Bone marrow (tissue), 2 donors: ENCODE data around the gene B4GAT1.

Experiments
- DNase-seq, 2 donors: peaks; one replicate each; lab custom pipeline; 2025; lab: John Stamatoyannopoulos, UW

B4GAT1 gene

DNA sequence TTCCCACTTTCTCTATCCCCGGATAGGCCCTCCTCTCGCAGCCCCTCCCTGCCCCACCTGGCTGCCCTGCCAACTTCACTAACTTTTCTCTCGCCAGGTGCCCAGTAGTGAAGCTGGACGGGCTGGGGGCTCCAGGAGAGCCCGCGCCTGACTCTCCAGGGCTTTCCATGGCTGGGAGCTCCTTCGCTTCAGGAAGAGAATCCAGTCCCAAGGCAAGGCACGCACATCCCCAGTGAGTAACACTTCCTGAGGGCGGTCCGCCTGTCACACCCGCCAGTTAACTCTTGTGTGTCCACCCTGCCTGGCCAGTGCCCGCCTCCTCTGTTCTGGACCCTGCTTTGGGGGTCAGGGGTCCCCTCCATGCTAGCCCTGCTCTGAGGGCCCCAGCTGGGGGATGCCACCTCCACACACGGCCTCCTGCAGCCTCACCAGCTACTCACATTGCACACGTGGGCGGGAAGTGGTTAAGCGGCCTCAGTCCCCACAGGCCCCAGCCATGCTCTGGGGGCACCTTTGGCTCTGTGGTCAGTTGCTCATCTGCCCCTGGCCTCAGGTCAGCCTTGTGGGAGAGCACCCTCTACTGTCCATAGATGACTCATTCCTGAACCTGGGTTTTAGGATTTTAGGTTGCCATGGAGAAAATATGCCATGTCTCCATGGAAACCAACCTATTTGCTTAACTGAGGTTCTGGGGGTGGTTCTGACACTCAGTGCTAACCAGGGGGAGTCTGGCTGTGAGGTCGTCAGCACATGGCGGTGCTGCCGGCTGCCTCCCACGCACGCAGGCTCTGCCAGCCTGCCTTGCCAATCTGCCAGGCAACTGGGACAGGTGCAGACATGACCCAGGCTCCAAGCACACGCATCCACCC lies 11.0 kb downstream of the B4GAT1 start, which contains the start of gene RIN1:
Gene RIN1 (minus strand): TSS at position 201 of the 869 bp plus-strand sequence. CDS start 32 bp downstream, at position 169.
- peak; percentile 36 to 41 for DNase-seq

GRCh38 chr11:66335531-66336233 lies 11.7 kb downstream of the B4GAT1 start:
- peak in 1 of 2 donors; percentile 44 for DNase-seq

DNA sequence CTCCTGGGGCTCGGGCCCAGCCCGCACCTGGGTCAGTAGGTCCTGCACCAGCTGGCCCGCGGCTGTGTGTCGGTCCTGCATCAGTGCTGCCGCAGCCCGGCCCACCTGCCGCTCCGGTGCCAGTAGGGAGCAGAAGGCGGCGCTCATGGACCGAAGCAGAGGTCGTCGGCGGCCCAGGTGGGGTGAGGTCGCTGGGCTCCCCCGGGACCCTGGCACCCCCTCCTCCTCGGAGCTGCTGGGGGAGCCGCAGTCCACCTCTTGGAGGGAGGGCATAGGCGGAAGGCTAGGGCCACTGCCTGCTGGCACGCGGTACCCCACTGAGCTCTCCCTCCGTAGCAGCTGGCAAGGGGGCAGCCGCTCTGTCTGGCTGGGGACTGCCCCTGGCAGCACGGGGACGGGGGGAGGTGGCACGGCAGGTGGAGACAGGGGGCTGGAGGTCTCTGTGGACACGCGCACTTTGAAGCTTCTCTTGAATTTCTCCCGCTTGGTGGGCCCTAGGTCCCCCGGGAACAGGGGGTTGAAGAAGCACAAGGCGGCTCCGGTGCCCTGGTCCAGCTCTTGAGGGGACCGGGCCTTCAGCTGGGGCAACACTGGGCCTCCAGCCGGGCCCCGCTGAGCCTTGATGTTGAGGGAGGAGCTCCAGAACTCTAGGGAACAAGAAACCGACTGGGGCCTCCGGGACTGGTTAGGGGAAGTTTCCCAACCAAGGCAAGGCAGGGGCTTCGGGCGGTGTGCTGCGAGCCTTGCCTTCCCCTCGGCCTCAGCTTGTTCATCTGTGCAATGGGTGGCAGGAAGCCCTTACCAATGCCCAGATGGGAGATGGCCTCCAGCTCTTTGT lies 12.6 kb downstream of the B4GAT1 start:
- no peak for DNase-seq

- DNase-seq = no peak
Measured at GRCh38 chr11:66333896-66334604, 13.4 kb downstream of the B4GAT1 start.

DNA sequence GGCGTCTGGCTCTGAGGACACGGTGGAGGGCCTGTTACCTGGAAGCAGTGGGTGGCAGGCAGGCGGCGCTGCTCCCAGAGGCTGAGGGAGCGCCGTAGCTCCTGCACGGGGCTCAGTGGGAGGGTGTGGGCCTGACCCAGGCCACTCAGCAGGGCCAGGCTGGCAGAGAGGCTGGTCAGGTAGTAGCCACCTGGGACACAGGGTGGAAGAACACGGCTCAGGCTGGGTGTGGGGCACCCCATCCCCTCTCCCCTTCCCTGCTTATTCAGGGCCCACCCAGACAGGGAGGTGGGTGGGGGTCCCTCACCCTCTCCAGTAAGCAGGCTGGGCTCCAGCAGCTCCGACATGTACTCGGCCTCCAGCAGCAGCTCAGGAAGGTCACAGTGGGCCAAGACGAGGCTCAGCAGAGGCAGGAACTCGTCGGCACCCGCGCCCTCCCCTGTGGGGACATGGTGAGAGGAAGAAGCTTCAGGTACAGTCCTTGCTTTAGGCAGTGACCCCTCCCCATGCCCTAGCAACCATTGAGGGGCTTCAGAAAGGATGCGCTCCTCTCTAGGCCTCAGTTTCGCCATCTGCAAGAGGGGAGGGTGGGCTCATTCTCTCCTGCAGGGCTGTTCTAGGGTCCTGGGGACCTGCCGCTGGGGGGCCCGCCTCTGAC lies 14.1 kb downstream of the B4GAT1 start:
- no peak for DNase-seq

DNA sequence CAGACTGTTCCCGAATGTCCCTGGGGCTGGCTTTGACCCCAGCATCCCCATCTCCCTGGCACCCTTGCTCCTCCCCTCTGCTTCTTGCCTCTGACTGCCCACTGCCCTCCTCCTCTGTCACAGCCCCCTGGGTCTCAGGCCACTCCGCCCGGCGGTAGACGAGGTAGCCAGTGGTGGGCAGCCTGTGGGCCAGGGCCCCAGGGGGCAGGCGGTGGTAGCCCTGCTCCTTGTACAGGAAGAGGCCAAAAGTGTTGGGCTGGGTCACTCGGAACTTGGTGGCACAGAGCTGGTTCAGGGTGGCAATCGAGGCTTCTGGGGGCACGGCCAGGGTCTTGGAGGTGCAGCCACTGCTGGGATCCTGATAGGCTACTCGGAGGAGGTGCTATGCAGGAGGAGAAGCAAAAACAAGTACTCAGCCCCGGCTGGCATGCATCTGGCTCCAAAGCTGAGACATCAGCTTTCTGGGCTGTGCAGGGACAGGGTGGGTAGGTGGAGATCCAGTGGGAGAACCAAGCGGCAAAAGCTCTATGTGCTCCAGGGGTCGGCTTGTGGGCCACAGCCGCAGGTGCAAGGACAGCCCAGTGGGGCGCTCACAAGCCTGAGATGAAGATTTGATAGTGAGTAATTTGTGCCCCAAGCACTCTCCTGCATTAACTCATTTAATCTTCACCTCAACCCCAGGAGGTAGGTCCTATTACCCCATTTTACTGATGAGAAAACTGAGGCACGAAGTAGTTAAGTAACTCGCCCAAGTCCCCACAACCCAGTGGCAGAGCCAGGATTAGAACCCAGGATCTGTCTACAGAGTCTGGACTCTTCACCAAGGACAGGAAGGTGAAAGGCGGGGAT lies 14.8 kb downstream of the B4GAT1 start:
- no peak for DNase-seq

DNA sequence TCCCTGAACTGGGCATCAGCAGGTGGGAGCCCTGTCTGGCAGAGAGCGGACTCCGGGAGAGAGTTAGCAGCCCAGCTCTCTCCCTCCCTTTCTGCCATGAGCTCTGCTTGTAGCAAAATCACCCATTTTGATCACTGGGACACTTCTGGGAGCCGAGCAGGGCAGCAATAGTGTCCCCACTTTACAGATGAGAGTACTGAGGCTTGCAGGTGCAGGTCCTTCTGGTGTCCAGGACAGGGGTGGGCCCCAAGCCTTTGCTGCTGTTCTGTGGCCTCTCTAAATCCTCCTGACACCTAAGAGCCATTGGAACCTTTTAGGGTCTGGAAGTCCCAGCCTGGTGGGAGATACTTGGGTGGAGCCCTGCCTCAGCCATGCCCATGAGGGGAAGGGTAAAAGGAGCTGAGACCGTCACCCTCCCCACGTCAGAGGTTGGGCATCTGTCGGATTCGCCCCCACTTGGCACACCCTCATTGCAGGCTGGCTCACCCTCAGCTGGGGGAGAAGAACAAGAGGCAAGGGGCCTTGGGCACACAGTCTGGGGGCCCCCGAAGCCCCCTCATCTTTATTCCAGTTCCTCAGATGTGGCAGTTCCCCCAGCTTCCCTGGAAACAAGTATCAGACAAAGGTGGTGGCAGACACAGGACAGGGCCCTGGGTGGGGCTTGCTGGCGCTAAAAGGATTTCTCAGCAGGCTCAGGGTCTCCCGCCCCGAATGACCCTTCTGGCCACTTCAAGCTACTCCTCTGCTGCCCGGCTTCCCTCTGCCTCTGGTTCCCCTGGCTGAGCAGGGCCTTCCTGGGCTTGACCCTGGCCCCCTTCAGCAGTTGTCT lies 15.7 kb downstream of the B4GAT1 start:
- no peak for DNase-seq

GRCh38 chr11:66330931-66331330 lies 16.5 kb downstream of the B4GAT1 start:
- no peak for DNase-seq

GRCh38 chr11:66329165-66329673 lies 18.2 kb downstream of the B4GAT1 start:
- DNase-seq = no peak

DNA sequence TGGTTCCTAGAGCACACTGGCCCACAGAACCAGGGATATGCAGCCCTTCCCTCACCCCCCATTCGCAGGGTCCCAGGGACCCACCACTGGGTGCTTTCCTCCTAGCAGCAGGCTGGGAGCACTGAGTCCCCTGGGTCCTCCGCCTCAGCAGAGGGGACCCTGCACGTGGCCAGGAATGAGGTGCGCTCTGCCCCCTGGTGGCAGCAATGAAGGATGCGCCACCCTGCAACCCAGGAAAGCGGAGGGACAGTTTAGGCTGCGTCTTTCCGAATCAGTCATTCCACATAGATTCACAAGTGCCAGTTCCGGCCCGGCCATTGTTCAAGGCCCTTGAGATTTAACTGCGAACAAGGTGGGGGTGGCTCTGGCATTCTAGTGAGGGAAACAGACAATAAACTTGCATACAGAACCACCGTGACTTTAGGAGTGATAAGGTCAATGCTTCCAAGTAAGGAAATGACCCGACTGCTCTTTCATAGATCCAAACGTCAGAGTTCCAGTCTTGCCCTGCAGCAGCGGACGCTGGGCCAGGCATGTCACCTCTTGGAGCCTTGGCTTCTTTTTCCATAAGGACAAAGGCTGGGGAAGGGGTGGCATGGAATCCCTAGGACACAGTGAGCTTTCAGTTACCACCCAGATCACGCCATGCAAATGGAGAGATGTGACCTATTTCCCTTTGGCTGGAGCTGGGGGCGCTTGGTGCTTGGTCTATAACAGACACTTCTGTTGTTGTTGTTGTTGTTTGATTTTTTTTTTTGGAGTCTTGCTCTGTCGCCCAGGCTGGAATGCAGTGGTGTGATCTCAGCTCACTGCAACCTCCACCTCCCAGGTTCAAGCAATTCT lies 18.9 kb downstream of the B4GAT1 start:
- peak; percentile 62 to 74 for DNase-seq

DNA sequence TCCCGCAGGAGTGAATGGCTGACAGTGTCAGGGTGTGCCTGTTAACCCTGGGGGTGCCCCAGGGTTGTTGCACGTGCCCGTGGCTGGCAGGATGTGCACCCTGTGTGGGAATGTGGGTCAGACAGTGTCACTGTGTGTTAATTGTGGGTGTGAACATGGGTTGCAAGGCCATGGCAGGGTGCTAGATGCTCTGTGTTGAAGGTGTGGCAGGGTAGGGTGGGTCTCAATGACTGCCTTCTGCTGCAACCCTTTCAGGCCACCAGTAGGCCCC lies 19.5 kb downstream of the B4GAT1 start:
- DNase-seq = no peak

- no peak for DNase-seq
Measured at GRCh38 chr11:66327171-66328030, 20.0 kb downstream of the B4GAT1 start.

DNA sequence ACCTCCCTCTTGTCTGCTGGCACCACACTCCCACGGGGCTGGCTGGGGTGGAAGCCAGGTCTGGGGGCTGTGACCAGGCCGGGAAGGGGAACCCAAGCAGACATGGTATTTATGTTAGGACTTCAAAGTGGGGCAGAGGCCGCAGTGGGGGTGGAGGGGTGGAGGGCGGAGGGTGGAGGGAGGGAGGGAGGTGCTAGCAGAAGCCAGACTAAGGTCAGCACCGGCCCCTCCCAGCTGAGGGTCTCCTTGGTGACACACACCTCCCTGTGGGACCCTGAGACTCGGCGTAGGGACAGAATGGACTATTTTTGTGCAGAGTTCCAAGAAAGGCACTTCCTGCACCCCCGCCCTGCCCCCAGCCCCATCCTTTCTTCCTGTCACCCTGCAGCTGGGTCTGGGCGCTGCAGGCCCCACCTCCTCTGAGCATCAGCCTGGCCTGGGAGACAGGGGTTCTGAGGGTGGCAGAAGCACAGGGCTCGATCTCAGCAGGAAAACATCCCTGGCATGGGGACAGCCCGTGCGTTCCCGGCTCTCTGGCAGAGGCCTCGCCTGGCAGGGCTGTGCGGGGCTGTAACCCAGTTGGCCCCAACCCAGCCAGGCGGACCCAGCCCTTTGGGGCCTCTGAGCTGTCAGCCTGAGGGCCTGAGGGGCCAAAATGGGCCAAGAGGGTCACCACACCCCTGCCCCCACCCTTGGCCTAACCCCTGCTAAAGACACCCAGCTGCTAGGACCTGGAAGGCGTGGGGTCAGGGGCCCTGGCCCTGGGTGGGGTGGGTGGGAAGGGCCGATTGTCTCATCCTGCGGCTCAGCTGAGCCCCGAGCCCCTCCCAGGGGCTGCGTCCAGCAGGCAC lies 20.9 kb downstream of the B4GAT1 start:
- peak in 1 of 2 donors; percentile 38 for DNase-seq

GRCh38 chr11:66325263-66325671 lies 22.2 kb downstream of the B4GAT1 start:
- DNase-seq = no peak

GRCh38 chr11:66324664-66325063 lies 22.8 kb downstream of the B4GAT1 start:
- no peak for DNase-seq

GRCh38 chr11:66323684-66324083 lies 23.7 kb downstream of the B4GAT1 start:
- DNase-seq = no peak
